Psoas muscle (tissue), 8 donors: ENCODE data around the gene ANAPC10. TPM values are rescaled to one million over a fixed set of nuclear protein-coding genes. Genes with fewer than 3 reads are reported as not detected.
A peak's percentile ranks its signal among the peaks of the same experiment; 100 is the strongest.

Experiments used
- ATAC-seq, 4 donors: fragments of 200-7000 bp; cut with Tn5 transposase; one replicate each; pipeline ENCODE4 v1.9.1; 2020; ENCODE audit warnings: moderate library complexity in 3 of 4, mild to moderate bottlenecking in 2 of 4
- DNase-seq, 2 donors: peaks; one replicate each; pipeline ENCODE4 v3.0.0-alpha.2; 2020
- H3K27ac ChIP-seq: fragments of 200-600 bp; one replicate; pipeline ENCODE4 v1.8.0; 2022
- H3K27me3 ChIP-seq, 3 donors: fragments of 200-600 bp in 1 of 3; one replicate each; pipeline versions ENCODE4 v1.6.1 to v1.8.0; 2013 to 2022; ENCODE audit warnings: low read length in 2 of 3, mild to moderate bottlenecking in 2 of 3, moderate library complexity in 1 of 3; ENCODE audit not compliant: insufficient read depth in 3 of 3
- H3K36me3 ChIP-seq, 2 donors: fragments of 200-600 bp in 1 of 2; one replicate each; pipeline versions ENCODE4 v1.6.1 to v1.8.0; 2013 to 2022; ENCODE audit warnings: low read depth in 1 of 2, mild to moderate bottlenecking in 1 of 2, moderate library complexity in 1 of 2; ENCODE audit not compliant: insufficient read depth in 1 of 2
- H3K4me1 ChIP-seq: fragments of 200-600 bp; one replicate; pipeline ENCODE4 v1.8.0; 2022
- H3K4me3 ChIP-seq: fragments of 200-600 bp; one replicate; pipeline ENCODE4 v1.8.0; 2022; ENCODE audit warnings: mild to moderate bottlenecking
- H3K9me3 ChIP-seq: fragments of 200-600 bp; one replicate; pipeline ENCODE4 v1.8.0; 2022
- WGBS, 3 donors: extraction: QIAGEN DNeasy Blood & Tissue Kit; methylation state at CpG; one replicate each; pipeline versions ENCODE4 v1.1.6 to v1.1.7; 2013; 5-methylcytosine and 5-hydroxymethylcytosine counted together
- intact Hi-C, 2 donors: fragments of 100-400 bp; cut with DNase I; formaldehyde crosslinking; loops; one replicate each; pipeline versions ENCODE4 v1.11.0 to v1.14.2; 2022
- polyA plus RNA-seq, 3 donors: library from polyadenylated mRNA; stranded (reverse); fragments of 200-250 nt; gene quantifications; one replicate each; pipeline ENCODE4 v1.2.3, GENCODE V29; 2013
- total RNA-seq, 4 donors: library from RNA; stranded (reverse); fragmentation: NEBNext Ultra II Directional in 2 of 4; extraction: Animal tissue kit (Norgen Biotek cat#: 25700) in 2 of 4; gene quantifications; one replicate each; pipeline versions ENCODE4 v1.2.1 to v1.2.4, GENCODE V29; 2021 to 2023
- TF ChIP-seq, protein P1 (sequence below): fragments of 200-600 bp; IDR thresholded peaks from one replicate; pipeline ENCODE4 v1.8.0; 2022; ENCODE audit warnings: antibody characterized with exemption
- donor health status: healthy with polysubstance abuse.
- donor health status: DM: no; HTN: no; CAD: no; lungs with moderate emphysema.
- donor health status: Bipolar disorder and iron deficiency.
- donor health status: healthy.
- donor health status: DM: yes; HTN: yes; CAD: no.
- donor health status: DM: no; HTN: no; CAD: no.
- donor health status: DM: no; HTN: no; CAD: no.
- donor health status: DM: yes; HTN: yes; CAD: no.

The ANAPC10 gene
- total and polyA plus RNA-seq, 7 donors = 16.5 to 26.8 (median 18.0) TPM

DNA sequence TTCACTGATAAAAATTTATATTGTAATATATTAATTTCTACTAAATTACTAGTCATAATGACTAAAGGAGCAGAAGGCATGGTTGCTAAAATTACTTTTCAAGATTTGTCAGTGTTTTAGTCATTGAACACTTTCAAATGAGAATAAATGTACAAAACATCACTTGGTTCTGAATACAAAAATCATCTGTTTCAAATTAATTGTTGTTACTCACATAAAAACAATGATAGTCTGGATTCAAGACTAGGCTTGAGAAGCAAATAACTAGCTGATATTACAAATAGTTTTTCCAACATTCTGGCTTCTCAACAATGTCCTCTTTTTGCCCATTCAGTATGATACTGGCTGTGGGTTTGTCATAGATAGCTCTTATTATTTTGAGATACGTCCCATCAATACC is 112.5 kb downstream of the ANAPC10 start:
- Histone ChIP-seq H3K4me3 (no peak overlapping the region), H3K27me3 (no peaks in the 10 kb centered on the region), H3K36me3 (no peaks in the 10 kb centered on the region), H3K9me3 (peaks cover 12% of the 10 kb centered on the region), H3K27ac (no peak overlapping the region), H3K4me1 (no peaks in the 10 kb centered on the region)
- TF ChIP-seq, protein P1, sequence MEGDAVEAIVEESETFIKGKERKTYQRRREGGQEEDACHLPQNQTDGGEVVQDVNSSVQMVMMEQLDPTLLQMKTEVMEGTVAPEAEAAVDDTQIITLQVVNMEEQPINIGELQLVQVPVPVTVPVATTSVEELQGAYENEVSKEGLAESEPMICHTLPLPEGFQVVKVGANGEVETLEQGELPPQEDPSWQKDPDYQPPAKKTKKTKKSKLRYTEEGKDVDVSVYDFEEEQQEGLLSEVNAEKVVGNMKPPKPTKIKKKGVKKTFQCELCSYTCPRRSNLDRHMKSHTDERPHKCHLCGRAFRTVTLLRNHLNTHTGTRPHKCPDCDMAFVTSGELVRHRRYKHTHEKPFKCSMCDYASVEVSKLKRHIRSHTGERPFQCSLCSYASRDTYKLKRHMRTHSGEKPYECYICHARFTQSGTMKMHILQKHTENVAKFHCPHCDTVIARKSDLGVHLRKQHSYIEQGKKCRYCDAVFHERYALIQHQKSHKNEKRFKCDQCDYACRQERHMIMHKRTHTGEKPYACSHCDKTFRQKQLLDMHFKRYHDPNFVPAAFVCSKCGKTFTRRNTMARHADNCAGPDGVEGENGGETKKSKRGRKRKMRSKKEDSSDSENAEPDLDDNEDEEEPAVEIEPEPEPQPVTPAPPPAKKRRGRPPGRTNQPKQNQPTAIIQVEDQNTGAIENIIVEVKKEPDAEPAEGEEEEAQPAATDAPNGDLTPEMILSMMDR = no peak
- no peak for DNase-seq
- intact Hi-C loops = no loop called here
- no peak for ATAC-seq
- 87 to 88% (median 88%) methylated on average over 1 of the region's 1 CpG for WGBS, 3 donors

DNA sequence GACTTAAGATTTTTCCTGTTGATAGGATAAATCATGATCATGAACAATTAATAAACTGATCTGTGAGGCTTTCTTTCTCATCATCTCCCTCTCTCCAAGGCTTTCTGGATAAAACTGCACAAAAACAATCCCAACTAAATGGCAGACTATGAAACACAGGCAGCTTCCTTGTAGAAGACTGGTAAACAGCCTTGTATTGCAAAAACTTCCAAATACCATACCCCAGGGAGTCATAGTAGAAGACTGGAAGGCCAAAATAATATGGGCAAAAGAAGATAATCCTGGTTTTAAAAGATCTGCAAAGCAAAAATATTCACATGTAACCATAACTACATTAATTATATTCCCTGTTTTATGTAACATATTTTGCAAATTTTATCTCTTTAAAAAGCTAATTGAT is 113.0 kb downstream of the ANAPC10 start:
- ATAC-seq = peak in 1 of 4 donors; percentile 45
- Histone ChIP-seq H3K4me1 (no peaks in the 10 kb centered on the region), H3K9me3 (peaks cover 17% of the 10 kb centered on the region), H3K27me3 (no peaks in the 10 kb centered on the region), H3K4me3 (no peak overlapping the region), H3K27ac (peak overlapping the region; percentile 23), H3K36me3 (no peaks in the 10 kb centered on the region)
- TF ChIP-seq, protein P1 = no peak
- intact Hi-C loops = no loop called here
- DNase-seq = no peak

DNA sequence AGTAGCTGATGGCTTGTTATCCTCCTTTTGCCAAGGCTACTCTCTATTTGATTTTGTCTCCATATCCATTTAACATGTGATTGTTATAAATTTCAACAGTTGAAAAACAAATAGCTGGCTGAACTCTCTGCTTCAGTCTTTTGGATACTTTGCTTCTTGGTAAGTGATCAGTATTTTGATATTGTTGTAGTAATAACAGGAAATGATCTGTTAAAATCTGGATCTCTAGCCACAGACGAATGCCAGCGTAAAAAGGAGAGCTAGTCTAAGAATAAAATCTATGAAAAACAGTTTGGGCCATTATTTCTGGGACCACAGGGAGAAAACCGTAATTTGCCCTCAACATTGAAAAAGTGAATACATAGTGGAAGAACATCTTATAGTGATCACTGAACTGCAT is 113.8 kb downstream of the ANAPC10 start:
- TF ChIP-seq, protein P1 = no peak
- ATAC-seq (no peak), DNase-seq (no peak)
- Histone ChIP-seq H3K36me3 (no peaks in the 10 kb centered on the region), H3K27me3 (no peaks in the 10 kb centered on the region), H3K27ac (peak overlapping the region; percentile 23), H3K9me3 (peaks cover 19% of the 10 kb centered on the region), H3K4me3 (no peak overlapping the region), H3K4me1 (no peaks in the 10 kb centered on the region)
- intact Hi-C loops = no loop called here
- 78 to 81% (median 78%) methylated on average over 3 of the region's 3 CpGs for WGBS, 3 donors

DNA sequence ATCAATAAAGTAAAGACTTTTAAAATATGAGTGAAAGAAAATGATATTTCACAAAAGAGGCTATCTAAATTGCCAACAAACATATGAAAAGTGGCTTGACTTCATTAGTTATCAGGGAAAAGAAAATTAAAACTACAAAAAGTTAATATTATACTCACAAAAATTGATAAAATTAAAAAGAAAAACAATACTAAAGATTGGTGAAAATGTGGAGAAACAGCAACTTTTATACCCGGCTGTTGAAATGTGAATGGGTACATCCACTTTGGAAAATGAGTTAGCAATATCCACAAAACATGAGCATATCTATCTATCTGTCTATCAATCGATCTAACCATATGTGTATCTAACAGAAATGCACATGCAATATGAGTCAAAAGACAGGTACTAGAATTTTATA is 122.3 kb downstream of the ANAPC10 start:
- WGBS, 3 donors = 97 to 98% (median 98%) methylated on average over 2 of the region's 2 CpGs

DNA sequence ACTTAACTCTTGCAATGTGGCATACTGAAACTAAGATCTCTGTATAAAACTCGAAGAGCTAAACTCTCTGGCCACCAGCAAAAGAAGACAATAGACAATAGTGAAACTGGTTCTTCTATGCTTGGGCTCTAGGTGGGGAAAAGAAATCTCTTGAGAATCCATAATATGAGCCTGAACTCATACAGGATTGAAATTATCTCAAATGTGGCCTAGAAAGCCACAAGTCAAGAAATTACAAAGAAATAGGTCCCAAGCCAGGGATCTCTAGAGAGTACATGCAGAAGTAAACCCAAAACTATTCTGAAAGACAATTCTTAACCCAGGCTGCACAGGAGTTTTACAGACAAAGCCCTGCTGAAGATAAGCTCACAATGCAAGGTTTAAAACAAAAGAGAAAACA is 127.4 kb downstream of the ANAPC10 start:
- H3K36me3 ChIP-seq = no peaks in the 10 kb centered on the region
- no peaks in the 10 kb centered on the region for H3K27me3 ChIP-seq
- no peaks in the 10 kb centered on the region for H3K4me1 ChIP-seq
- no peak overlapping the region for H3K27ac ChIP-seq
- 82 to 84% (median 82%) methylated on average over 1 of the region's 1 CpG for WGBS, 3 donors
- TF ChIP-seq, protein P1 = no peak
- peaks cover 2% of the 10 kb centered on the region for H3K9me3 ChIP-seq
- intact Hi-C loops = no loop called here
- ATAC-seq = no peak
- no peak for DNase-seq
- no peak overlapping the region for H3K4me3 ChIP-seq

More for the DNA sequence above, 122.3 kb downstream of the ANAPC10 start:
- intact Hi-C loops = no loop called here
- no peak overlapping the region for H3K4me3 ChIP-seq
- TF ChIP-seq, protein P1 = no peak
- H3K27ac ChIP-seq = no peak overlapping the region
- no peaks in the 10 kb centered on the region for H3K36me3 ChIP-seq
- DNase-seq (no peak), ATAC-seq (no peak)
- H3K9me3 ChIP-seq = peaks cover 20% of the 10 kb centered on the region
- no peaks in the 10 kb centered on the region for H3K4me1 ChIP-seq
- no peaks in the 10 kb centered on the region for H3K27me3 ChIP-seq
